ENCODE data around the gene TBKBP1.

TBKBP1 gene

DNA sequence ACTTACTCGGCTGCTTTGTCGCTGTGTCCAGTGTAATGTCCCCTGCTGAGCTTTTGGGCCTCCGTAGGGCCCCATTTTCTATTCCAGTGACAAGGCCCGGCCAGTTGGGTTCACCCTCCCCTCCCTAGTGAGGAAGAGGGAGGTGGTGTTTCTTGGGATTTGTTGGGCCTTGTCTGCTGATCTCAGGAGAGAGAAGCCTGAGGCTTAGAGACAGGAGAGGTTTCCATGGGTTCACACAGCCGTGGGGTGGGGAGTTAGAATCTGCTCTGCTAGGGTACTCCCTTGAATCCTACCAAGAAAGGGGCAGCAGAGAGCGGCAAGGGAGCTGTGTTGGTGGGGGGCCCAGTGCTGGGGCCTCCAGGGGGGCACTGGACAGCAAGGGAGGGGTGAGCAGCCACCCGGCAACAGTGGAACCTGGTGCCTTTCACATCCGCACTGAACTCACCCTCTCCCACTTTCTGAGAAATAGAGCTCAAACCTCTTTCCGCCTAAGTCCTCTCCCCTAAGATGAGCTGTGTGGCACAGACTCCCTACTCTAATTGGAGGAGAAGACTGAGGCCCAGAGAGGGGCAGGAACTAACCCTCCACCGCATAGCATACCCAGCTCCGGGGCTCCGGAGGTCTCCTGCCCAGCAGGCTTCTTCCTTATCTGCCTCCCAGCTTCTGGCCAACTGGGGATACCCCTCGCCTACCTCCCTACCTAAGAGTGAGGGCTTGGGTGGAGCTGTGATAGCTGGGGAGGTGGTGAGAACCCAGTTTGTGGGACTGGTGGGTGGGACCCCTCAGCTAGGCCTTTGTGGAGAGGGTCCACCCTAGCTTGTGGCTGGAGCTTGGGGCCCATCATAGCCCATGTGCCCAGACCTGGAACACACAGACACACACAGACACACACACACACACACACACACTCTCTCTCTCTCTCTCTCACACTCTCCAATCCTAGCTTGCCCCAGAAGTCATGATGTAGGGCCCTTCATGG, 6.8 kb downstream of the TBKBP1 start:
- DNase-seq, result no peak

- no peak for DNase-seq
Observed at GRCh38 chr17:47701608-47702007, 7.6 kb downstream of the TBKBP1 start.

DNA sequence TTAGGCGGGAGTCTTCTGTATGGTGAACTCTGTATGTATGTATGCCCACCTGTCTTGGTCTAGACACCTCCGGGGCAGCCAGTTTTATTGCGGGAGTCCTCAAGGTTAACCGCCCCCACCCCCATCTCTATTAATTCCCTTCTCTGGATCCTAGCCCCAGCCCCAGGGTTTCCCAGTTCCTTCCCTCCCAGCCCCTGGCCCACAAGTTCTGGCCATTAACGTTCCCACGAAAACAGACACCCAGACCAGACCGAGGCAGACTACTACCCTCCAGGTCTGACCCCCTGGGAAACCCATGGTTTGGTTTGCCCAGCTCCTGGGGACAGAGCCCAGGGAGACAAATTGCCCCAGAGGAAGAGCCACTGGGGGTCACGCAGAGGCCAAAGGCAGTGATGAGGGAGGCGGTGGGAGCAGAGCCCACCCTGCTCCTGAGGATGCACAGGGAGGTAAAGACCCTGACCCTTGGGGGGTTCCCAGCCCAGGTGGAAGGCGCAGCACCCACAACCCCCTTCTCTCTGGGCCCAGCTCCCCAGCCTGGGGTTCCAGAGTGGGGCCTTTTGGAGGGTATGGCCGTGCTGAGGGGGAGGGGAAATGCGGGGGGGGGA, 8.5 kb downstream of the TBKBP1 start:
- no peak for DNase-seq

DNA sequence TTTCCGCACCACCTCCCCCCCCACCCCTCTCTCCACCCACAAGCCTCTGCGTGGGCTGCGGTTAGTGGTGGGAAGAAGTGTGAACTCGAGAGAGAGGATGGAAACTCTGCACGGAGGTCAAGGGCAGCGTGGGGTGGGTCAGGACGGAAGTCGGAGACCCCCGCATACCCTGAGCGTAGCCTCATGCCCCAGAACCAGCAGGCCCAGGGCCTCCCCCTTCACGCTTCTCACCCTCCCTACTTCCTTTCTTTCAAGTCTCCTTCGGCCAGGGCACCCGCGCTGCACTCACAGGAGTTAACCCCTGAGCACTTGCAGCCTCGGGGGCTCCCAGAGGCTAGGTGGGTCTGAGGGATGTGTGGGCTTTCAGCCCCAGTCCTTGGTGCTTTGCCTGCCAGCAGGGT, 9.2 kb downstream of the TBKBP1 start:
- no peak for DNase-seq

DNA sequence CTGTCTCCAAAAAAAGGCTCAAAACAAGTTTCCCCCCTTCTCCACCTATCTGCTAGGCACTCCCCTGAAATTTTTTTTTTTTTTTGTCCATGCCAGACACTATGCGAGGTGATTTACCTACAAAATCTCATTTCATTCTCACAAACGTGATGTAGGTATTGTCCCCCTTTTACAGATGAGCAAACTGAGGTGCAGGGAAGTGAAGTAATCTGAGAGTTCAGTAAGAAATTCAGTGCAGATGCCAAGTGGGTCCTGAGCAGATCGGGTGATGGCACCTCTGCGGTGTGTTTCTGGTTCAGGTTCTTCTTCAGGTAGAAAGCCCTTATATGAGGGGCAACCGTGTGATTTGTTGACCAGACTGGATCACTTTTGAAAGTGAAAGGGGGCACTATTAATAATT, 9.7 kb downstream of the TBKBP1 start:
- no peak for DNase-seq

- DNase-seq, result no peak
Observed at GRCh38 chr17:47704116-47704515, 10.2 kb downstream of the TBKBP1 start.

DNA sequence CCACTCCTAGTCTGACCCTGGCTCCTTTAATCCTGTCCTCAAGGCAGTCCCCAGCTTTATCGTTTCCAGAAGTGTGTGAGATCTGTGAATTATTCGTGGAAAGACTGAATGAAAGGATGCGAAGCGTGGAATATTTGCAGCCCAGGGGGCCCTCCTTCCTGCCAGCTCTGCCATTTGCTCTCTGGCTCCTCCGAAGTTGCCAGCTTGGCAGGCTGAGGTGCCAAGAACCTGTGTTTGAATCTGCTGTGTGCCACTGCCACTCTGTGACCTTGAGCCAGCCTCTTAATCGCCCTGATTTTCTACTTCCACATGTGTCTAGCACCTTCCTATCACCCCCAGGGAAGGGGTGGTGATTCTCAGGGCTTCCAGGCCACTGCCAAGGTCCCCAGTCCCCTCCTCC, 10.8 kb downstream of the TBKBP1 start:
- no peak for DNase-seq

DNA sequence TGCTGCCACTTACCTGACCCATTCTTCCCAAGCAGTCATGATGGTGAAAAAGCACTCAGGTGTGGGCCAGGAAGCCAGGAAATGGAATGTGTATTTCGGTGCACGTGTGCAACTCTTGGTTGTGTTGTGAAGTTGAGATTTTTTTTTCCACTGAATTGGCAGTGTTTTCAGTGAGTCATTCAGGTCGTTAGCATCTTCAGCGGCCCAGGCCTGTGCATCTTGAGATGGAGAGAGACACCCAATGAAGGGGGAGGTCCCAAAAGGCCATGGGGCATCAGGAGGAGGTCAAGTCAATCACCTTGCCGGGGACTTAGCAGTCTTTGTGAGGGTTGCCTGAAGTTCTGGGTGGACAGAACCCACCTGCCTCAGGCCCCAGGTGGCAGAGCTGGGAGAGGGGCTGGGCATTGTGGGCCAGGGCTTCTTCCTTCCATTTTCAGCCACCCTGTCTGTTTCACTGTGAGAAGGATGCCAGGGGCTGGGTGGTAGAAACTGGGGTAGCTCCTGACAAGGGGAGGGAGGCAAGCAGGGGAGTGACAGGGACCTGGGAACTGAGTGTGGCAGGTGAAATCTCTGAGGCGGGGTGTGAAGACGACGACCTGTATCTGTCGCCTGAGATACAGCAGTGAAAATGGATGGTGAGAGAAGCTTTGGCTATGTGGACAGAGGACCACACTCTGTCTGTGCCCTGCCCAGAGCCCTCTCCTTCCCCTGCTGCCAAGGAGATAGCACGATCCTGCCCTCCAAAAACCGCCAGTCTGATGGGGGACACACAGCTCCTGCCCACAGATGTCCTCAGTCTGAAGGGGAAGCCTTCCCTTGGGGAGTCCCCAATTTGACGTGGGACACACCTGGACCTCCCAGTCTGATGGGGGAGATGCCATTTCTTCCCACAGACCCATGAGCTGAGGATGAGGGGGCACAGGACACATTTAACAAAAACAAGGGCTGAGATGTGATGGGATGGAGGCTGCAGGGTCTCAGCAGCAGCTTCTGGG, 11.9 kb downstream of the TBKBP1 start:
- no peak for DNase-seq

- peak in 1 of 2 experiments; percentile 42 for DNase-seq
Observed at GRCh38 chr17:47707056-47707804, 13.3 kb downstream of the TBKBP1 start.

DNA sequence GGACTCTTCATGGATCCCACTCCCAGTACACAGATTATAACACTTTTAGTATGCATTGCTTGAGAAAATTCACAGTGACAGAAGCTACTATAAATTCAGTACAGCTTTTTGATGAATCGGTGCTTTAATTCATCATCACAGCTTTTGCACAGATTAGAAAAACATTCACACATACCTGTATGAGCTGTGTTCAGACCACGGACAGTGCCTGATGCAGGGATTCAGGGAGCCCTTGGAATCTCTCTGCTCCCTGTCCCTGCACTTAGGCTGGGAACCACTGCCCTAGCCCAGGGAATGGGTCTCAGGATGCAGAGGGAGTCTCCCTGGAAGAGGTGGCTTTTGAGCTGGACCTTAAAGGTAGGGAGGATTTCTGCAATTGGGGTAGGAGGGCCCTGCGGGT, 13.9 kb downstream of the TBKBP1 start:
- DNase-seq, result no peak

DNA sequence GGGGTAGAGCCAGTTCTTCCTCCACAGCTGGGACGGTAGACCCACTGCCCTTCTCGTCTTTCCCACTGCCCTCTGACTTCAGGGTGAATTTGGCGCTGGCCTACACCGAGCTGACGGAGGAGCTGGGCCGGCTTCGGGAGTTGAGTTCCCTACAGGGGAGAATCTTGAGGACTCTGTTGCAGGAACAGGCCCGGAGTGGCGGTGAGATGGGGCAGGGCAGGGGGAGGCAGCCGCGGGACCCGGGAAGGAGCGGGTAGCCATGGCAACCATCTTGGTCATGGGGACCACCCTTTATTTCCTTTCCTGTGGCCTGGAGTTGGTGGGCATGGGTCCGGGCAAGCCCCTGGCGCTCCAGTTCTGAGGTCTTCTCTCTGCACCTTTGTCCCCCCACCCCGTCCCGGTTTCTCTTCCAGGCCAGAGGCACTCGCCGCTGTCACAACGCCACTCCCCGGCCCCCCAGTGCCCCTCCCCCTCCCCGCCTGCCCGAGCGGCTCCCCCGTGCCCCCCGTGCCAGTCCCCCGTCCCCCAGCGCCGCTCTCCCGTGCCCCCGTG, 14.4 kb downstream of the TBKBP1 start:
- no peak for DNase-seq

DNA sequence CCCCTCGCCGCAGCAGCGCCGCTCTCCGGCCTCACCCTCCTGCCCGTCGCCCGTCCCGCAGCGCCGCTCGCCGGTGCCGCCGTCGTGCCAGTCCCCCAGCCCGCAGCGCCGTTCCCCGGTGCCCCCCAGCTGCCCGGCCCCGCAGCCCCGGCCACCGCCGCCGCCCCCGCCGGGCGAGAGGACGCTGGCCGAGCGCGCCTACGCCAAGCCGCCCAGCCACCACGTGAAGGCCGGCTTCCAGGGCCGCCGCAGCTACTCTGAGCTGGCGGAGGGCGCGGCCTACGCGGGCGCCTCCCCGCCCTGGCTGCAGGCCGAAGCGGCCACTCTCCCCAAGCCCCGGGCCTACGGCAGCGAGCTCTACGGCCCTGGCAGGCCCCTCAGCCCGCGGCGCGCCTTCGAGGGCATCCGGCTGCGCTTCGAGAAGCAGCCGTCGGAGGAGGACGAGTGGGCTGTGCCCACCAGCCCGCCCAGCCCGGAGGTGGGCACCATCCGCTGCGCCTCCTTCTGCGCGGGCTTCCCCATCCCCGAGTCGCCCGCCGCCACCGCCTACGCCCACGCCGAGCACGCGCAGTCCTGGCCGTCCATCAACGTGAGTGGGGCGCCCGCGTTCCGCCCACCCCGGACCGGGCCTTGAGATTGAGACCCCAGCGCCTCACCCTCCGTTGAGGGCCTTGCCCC, 15.0 kb downstream of the TBKBP1 start:
- DNase-seq, result no peak

- DNase-seq, result no peak
Observed at GRCh38 chr17:47709594-47709993, 15.6 kb downstream of the TBKBP1 start.

- no peak for DNase-seq
Observed at GRCh38 chr17:47711366-47712099, 17.6 kb downstream of the TBKBP1 start.

- no peak for DNase-seq
Observed at GRCh38 chr17:47712330-47713023, 18.5 kb downstream of the TBKBP1 start.

- DNase-seq, result peak in 1 of 2 experiments; percentile 43
Observed at GRCh38 chr17:47713980-47714700, 20.2 kb downstream of the TBKBP1 start.

- no peak for DNase-seq
Observed at GRCh38 chr17:47714773-47715396, 20.9 kb downstream of the TBKBP1 start.

DNA sequence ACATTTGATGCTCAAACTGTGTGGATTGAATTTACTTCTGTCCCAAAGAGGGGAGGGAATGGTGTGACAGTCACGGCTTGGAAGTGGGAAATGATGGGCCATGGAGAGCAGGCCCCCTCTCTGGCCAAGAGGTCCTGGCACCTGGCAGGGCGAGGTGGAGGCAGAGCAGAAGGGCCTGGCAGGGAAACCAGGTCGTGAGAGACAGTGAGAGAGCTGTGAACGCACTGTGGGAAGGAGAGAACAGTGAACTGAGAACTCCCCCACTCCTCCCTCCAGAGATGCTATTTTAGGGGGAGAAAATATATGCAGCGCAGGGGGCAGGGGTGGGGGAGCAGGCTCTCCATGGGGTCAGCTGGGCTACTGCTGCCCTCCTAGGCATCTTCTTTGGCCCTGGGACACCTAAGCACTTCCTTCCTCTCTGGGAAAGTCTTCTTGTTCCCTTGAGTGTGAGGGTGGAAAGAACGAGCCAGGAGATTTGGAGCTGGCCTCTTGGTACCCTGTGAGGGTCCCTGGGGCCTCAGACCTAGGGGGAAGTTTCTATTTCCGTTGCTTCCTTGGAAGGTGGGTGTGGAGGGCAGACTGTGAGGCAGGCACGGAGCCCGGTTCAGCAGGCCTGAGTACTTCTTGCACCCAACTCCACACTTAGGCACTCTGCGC, 21.8 kb downstream of the TBKBP1 start:
- no peak for DNase-seq

All from NCI-H524 (cell line).